DOHH2 (cell line): ENCODE measurements around the gene COMMD9.

Experiments used
- H3F3A ChIP-seq: fragments of 200-600 bp; sonication (generic), shearing (Covaris generic); 2 replicates; pipeline ENCODE4 v1.6.0; 2016; ENCODE audit warnings: antibody characterized with exemption, mild to moderate bottlenecking; ENCODE audit not compliant: control insufficient read depth, insufficient read depth
- H3K27ac ChIP-seq: fragments of 200-600 bp; sonication (generic); 2 replicates; pipeline ENCODE4 v1.5.1; 2014; ENCODE audit warnings: low read depth, mild to moderate bottlenecking, low read length, moderate library complexity
- H3K27me3 ChIP-seq: fragments of 200-600 bp; sonication (generic); 2 replicates; pipeline ENCODE4 v1.6.1; 2014; ENCODE audit warnings: mild to moderate bottlenecking, low read length, mixed read lengths; ENCODE audit not compliant: control insufficient read depth
- H3K36me3 ChIP-seq: fragments of 200-600 bp; sonication (generic); 2 replicates; pipeline ENCODE4 v1.6.1; 2014; ENCODE audit warnings: mild to moderate bottlenecking, low read length, moderate library complexity, mixed read lengths; ENCODE audit not compliant: control insufficient read depth
- H3K4me1 ChIP-seq: fragments of 200-600 bp; sonication (generic); 2 replicates; pipeline ENCODE4 v1.6.1; 2014; ENCODE audit warnings: mild to moderate bottlenecking, low read length, mixed read lengths; ENCODE audit not compliant: control insufficient read depth
- H3K4me2 ChIP-seq: fragments of 200-600 bp; sonication (generic); 2 replicates; pipeline ENCODE4 v1.6.0; 2014; ENCODE audit warnings: mild to moderate bottlenecking, low read length, moderate library complexity
- H3K4me3 ChIP-seq: fragments of 200-600 bp; sonication (generic); 2 replicates; pipeline ENCODE4 v1.5.1; 2014; ENCODE audit warnings: mild to moderate bottlenecking, low read length, mixed read lengths
- H3K79me2 ChIP-seq: fragments of 200-600 bp; sonication (generic); 2 replicates; pipeline ENCODE4 v1.6.1; 2014; ENCODE audit warnings: mild to moderate bottlenecking, low read length, mixed read lengths; ENCODE audit not compliant: control insufficient read depth
- H3K9me2 ChIP-seq: fragments of 200-600 bp; sonication (generic); replicated peaks from 2 replicates; pipeline ENCODE4 v1.6.1; 2014; ENCODE audit warnings: mild to moderate bottlenecking, low read length, mixed read lengths; ENCODE audit not compliant: control insufficient read depth
- H3K9me3 ChIP-seq: fragments of 200-600 bp; sonication (generic); 2 replicates; pipeline ENCODE4 v1.6.1; 2014; ENCODE audit warnings: antibody characterized with exemption, low read length, mixed read lengths; ENCODE audit not compliant: control insufficient read depth, insufficient read depth
- H4K20me1 ChIP-seq: fragments of 200-600 bp; sonication (generic); 2 replicates; pipeline ENCODE4 v1.6.0; 2014; ENCODE audit warnings: low read depth, mild to moderate bottlenecking, antibody characterized with exemption, low read length, moderate library complexity; ENCODE audit not compliant: control insufficient read depth, insufficient read depth
- EZH2phosphoT487 ChIP-seq: fragments of 200-600 bp; sonication (generic); IDR thresholded peaks from 2 replicates; pipeline ENCODE4 v1.6.1; 2017; ENCODE audit warnings: borderline replicate concordance, mild to moderate bottlenecking, antibody characterized with exemption, low read length, moderate library complexity, mixed read lengths
- TF ChIP-seq, protein P1 (sequence below): fragments of 200-600 bp; sonication (generic); IDR thresholded peaks from one replicate; pipeline ENCODE4 v1.5.1; 2014; ENCODE audit warnings: antibody characterized with exemption, mild to moderate bottlenecking, low read depth, low read length; ENCODE audit not compliant: poor library complexity, severe bottlenecking

The COMMD9 gene

DNA sequence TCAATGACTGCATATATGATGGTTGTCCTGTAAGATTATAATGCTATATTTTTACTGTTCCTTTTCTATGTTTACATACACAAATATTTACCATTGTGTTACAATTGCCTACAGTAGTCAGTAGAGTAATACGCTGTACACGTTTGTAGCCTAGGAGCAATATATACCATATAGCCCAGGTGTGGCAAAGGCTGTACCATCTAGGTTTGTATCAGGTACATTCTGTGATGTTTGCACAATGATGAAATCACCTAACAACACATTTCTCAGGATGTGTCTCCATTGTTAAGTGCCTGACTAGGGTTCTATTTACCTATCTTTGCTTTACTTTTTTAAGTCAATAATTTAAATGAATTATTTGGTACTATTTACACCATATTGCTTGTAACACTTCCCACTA, 28.8 kb upstream of the COMMD9 start:
- TF ChIP-seq, protein P1, sequence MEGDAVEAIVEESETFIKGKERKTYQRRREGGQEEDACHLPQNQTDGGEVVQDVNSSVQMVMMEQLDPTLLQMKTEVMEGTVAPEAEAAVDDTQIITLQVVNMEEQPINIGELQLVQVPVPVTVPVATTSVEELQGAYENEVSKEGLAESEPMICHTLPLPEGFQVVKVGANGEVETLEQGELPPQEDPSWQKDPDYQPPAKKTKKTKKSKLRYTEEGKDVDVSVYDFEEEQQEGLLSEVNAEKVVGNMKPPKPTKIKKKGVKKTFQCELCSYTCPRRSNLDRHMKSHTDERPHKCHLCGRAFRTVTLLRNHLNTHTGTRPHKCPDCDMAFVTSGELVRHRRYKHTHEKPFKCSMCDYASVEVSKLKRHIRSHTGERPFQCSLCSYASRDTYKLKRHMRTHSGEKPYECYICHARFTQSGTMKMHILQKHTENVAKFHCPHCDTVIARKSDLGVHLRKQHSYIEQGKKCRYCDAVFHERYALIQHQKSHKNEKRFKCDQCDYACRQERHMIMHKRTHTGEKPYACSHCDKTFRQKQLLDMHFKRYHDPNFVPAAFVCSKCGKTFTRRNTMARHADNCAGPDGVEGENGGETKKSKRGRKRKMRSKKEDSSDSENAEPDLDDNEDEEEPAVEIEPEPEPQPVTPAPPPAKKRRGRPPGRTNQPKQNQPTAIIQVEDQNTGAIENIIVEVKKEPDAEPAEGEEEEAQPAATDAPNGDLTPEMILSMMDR: no peak
- TF ChIP-seq EZH2phosphoT487: no peak
- Histone ChIP-seq H3K27me3 (peaks cover 20% of the 10 kb centered on the region), H3K4me3 (no peak overlapping the region), H3K4me2 (no peak overlapping the region), H3K4me1 (no peaks in the 10 kb centered on the region), H3K9me3 (no peaks in the 10 kb centered on the region), H3F3A (no peaks in the 10 kb centered on the region), H3K27ac (no peak overlapping the region), H4K20me1 (no peaks in the 10 kb centered on the region), H3K79me2 (no peaks in the 10 kb centered on the region), H3K36me3 (no peaks in the 10 kb centered on the region), H3K9me2 (no peaks in the 10 kb centered on the region)

DNA sequence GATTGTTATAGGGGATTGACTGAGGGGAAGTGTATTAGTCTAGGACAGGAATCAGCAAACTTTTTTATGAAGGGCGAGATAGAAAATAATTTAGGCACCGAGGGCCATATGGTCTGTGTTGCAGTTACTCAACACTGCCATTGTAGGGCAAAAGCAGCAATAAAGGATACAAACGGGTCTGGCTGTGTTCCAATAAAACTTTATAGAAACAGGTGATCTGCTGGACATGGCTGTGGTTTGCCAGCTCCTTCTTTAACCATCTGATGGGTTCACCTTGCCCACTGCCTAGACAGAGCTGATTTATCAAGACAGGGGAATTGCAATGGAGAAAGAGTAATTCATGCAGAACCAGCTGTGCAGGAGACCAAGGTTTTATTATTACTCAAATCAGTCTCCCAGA, 26.8 kb upstream of the COMMD9 start:
- no peak overlapping the region for H3K27ac ChIP-seq
- no peaks in the 10 kb centered on the region for H3K9me3 ChIP-seq
- H3K4me2 ChIP-seq: no peak overlapping the region
- H3K79me2 ChIP-seq: no peaks in the 10 kb centered on the region
- H3F3A ChIP-seq: no peaks in the 10 kb centered on the region
- H4K20me1 ChIP-seq: no peaks in the 10 kb centered on the region
- H3K4me1 ChIP-seq: no peaks in the 10 kb centered on the region
- TF ChIP-seq, protein P1: no peak
- TF ChIP-seq EZH2phosphoT487: no peak
- no peak overlapping the region for H3K4me3 ChIP-seq
- peaks cover 20% of the 10 kb centered on the region for H3K27me3 ChIP-seq
- no peaks in the 10 kb centered on the region for H3K36me3 ChIP-seq
- no peaks in the 10 kb centered on the region for H3K9me2 ChIP-seq

DNA sequence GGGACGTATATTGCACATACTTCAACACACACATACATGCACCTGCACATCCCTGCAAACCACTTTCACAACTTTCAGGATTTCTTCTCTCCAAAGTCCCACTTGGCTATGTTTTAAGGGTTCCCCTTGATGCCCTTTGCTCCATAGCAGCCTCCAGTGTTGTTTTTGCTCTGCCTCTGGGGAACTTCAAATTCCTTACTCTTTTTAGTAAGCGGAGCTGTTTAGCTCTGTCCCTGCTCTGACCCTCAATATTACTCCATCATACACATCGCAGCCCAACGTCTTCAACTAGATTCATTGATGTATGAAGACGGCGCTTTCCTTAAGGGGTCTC, 25.2 kb upstream of the COMMD9 start:
- Histone ChIP-seq H3K27me3 (peaks cover 20% of the 10 kb centered on the region), H3K36me3 (no peaks in the 10 kb centered on the region), H3K4me1 (no peaks in the 10 kb centered on the region), H4K20me1 (no peaks in the 10 kb centered on the region), H3K4me2 (no peak overlapping the region), H3K9me2 (no peaks in the 10 kb centered on the region), H3K4me3 (no peak overlapping the region), H3K9me3 (no peaks in the 10 kb centered on the region), H3K27ac (no peak overlapping the region), H3K79me2 (no peaks in the 10 kb centered on the region), H3F3A (no peaks in the 10 kb centered on the region)
- TF ChIP-seq, protein P1: no peak
- no peak for TF ChIP-seq EZH2phosphoT487
